Esophagus squamous epithelium (tissue), 5 donors: ENCODE results near the gene TALDO1. TPM values are rescaled to one million over a fixed set of nuclear protein-coding genes. Genes with fewer than 3 reads are reported as not detected.
A peak's percentile ranks its signal among the peaks of the same experiment; 100 is the strongest.

ENCODE experiments used
- DNase-seq: peaks from one replicate; lab custom pipeline; 2025; lab: John Stamatoyannopoulos, UW
- H3K27ac ChIP-seq, 4 donors: fragments of 200-600 bp; sonication (generic); one replicate each; pipeline ENCODE4 v1.5.1; 2016 to 2019; ENCODE audit warnings: mild to moderate bottlenecking in 1 of 4
- H3K27me3 ChIP-seq, 4 donors: fragments of 200-600 bp; sonication (generic); 1 replicate in 3 of 4; 2 replicates in 1 of 4; pipeline versions ENCODE4 v1.5.1 to v1.6.0; 2017 to 2021; ENCODE audit warnings: antibody characterized with exemption in 1 of 4
- H3K36me3 ChIP-seq, 3 donors: fragments of 200-600 bp; sonication (generic); one replicate each; pipeline ENCODE4 v1.5.1; 2016 to 2019
- H3K4me1 ChIP-seq, 3 donors: fragments of 200-600 bp; sonication (generic); one replicate each; pipeline ENCODE4 v1.5.1; 2017 to 2019
- H3K4me3 ChIP-seq, 4 donors: fragments of 200-600 bp; sonication (generic); 1 replicate in 3 of 4; 2 replicates in 1 of 4; pipeline ENCODE4 v1.5.1; 2016 to 2019; ENCODE audit warnings: mild to moderate bottlenecking in 2 of 4, moderate library complexity in 1 of 4
- H3K9me3 ChIP-seq, 3 donors: fragments of 200-600 bp; sonication (generic); one replicate each; pipeline ENCODE4 v1.5.1; 2016 to 2019
- POLR2A ChIP-seq, 4 donors: fragments of 450-650 bp; IDR thresholded peaks; one replicate each; pipeline ENCODE4 v1.6.1; 2017; ENCODE audit warnings: antibody characterized with exemption in 4 of 4, mild to moderate bottlenecking in 4 of 4, moderate library complexity in 3 of 4
- WGBS, 2 donors: methylation state at CpG; one replicate each; pipeline ENCODE4 v1.1.5; 2018; 5-methylcytosine and 5-hydroxymethylcytosine counted together
- intact Hi-C: fragments of 100-400 bp; cut with DNase I; formaldehyde crosslinking; loops from one replicate; pipeline ENCODE4 v1.15.0; 2022
- total RNA-seq, 4 donors: library from RNA; depleted of rRNA; stranded (reverse); fragments of >200 nt; gene quantifications; one replicate each; pipeline ENCODE4 v1.1.0, GENCODE V29; 2016
- TF ChIP-seq, protein P1 (sequence below), 6 experiments: fragments of 450-650 bp in 4 of 6; fragments of 200-600 bp in 2 of 6; sonication (generic) in 2 of 6; IDR thresholded peaks; one replicate each; pipeline ENCODE4 v1.5.1; 2016 to 2019; ENCODE audit warnings: antibody characterized with exemption in 6 of 6, mild to moderate bottlenecking in 4 of 6, moderate library complexity in 4 of 6
- donor health status: DM: yes; HTN: yes; CAD: no.

Gene TALDO1
- total RNA-seq, 4 donors from 2014 or later, result 311 to 629 (median 504) TPM

DNA sequence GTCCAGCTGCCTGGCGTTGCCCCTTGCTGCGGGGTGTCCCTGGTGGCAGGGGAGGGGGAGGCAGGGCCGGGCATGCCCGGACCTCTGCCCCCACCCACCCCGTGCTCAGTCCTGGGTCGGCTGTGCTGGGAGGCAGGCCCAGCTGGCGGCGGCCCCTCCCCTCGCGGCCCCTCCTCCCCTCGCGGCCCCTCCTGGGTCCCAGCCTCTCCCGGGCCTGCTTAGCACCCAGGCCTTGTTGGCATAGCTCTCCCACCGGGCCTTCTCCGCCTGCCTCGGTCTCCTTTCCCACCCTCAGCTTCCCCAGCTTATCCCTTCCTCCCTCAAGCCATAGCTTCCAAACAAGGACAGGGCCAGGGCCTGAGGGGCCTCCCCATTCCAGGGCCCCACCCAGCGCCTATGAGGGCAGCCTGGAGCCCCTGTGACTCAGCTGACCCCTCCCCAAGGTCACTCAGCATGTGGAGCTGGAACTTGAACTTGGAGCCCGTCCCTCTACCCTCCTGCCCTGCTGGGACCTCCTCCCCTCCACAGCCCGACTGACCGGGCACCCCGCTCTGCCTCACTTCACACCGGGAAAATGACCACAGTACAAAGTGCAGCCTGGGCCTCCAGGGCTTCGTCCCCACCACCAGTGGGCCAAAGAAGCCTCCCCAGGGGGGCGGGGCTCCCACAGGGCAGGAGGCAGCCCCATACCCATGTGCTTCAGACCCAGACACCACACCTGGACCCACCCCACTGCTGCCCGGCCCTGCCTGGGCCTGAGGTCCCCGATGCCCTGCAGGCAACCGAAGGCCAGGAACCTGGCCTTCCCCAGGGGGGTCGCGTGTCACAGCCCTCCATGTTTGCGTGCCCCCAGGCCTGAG lies 40.1 kb upstream of the TALDO1 start:
- Histone ChIP-seq H3K9me3 (no peaks in the 10 kb centered on the region), H3K4me1 (peaks cover 47 to 95% (median 61%) of the 10 kb centered on the region in 3 donors), H3K36me3 (peaks cover 0 to 52% (median 8%) of the 10 kb centered on the region in 3 donors), H3K27me3 (peaks cover 0 to 36% (median 0%) of the 10 kb centered on the region in 4 donors), H3K4me3 (peak overlapping the region; percentile 63 to 87 (median 76)), H3K27ac (peak overlapping the region; percentile 91 to 98 (median 94))
- intact Hi-C loops, result no loop called here
- TF ChIP-seq POLR2A (IDR thresholded peaks at IDR 0.05), result no peak
- TF ChIP-seq, protein P1, sequence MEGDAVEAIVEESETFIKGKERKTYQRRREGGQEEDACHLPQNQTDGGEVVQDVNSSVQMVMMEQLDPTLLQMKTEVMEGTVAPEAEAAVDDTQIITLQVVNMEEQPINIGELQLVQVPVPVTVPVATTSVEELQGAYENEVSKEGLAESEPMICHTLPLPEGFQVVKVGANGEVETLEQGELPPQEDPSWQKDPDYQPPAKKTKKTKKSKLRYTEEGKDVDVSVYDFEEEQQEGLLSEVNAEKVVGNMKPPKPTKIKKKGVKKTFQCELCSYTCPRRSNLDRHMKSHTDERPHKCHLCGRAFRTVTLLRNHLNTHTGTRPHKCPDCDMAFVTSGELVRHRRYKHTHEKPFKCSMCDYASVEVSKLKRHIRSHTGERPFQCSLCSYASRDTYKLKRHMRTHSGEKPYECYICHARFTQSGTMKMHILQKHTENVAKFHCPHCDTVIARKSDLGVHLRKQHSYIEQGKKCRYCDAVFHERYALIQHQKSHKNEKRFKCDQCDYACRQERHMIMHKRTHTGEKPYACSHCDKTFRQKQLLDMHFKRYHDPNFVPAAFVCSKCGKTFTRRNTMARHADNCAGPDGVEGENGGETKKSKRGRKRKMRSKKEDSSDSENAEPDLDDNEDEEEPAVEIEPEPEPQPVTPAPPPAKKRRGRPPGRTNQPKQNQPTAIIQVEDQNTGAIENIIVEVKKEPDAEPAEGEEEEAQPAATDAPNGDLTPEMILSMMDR (IDR thresholded peaks at IDR 0.05), result peak in 2 of 6 experiments; percentile 7 to 33
- no peak for DNase-seq
- WGBS, 2 donors, result 30% methylated on average over 12 of the region's 30 CpGs; no CpG with 5 or more reads in 1 of the 2 donors

DNA sequence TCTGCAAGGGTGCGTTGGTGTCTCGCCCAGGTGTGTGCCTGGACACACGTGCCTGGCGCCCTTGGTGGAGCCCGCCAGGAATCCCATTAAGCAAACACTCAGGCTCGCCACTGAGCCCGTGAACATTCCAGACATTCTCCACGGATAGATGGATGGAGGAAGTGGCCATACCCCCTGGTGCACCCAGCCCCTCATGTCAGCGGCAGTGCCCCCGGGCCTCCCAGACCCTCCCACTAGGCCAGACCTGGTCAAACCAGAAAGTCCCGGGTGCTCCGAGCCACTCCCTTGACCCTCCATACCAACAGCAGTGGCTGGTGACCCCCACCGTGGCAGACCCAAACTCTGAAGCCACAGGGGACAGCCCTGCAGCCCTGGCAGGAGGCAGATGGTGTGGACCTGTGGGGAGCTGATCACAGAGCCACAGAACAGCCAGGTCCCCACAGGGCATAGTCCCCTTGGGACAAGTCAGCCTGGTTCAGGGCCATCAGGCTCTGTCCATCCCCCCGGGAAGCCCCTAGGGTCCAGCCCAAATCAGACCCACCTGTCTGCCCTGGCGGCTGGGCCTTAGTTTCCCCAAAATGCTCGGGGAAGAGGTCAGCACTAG lies 39.3 kb upstream of the TALDO1 start:
- TF ChIP-seq, protein P1 (IDR thresholded peaks at IDR 0.05), result no peak
- no peak for TF ChIP-seq POLR2A (IDR thresholded peaks at IDR 0.05)
- Histone ChIP-seq H3K27me3 (peaks cover 0 to 36% (median 0%) of the 10 kb centered on the region in 4 donors), H3K36me3 (peaks cover 0 to 57% (median 8%) of the 10 kb centered on the region in 3 donors), H3K27ac (peak overlapping the region; percentile 91 to 98 (median 94)), H3K4me3 (peak overlapping the region; percentile 63 to 87 (median 76)), H3K4me1 (peaks cover 40 to 92% (median 55%) of the 10 kb centered on the region in 3 donors), H3K9me3 (no peaks in the 10 kb centered on the region)
- intact Hi-C loops, result no loop called here
- WGBS, 2 donors, result 52 to 70% methylated on average over 2 to 6 of the region's 16 CpGs
- DNase-seq, result no peak

DNA sequence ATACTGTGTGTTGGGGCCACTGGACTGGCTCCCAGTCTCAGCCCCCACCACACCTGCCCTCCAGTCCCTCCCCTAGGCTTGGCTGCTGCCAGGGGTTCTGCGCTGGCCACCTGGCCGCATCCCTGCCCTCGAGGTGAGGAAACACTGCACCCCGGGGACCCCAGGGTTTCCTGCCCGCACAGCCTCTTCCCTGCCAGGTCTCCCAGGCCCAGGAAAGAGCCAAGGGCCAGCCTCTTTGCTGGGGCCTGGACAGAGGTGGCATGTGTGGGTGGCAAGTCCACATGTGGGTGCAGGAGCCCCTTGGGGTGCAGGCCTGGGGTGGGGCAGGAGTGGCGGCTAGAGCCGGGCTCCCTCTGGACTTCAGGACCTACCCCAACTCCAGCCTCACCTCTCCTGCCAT lies 38.8 kb upstream of the TALDO1 start:
- H3K27me3 ChIP-seq, result peaks cover 0 to 36% (median 0%) of the 10 kb centered on the region in 4 donors
- intact Hi-C loops, result no loop called here
- no peaks in the 10 kb centered on the region for H3K9me3 ChIP-seq
- WGBS, 2 donors, result 41% methylated on average over 3 of the region's 7 CpGs; no CpG with 5 or more reads in 1 of the 2 donors
- TF ChIP-seq POLR2A (IDR thresholded peaks at IDR 0.05), result no peak
- TF ChIP-seq, protein P1 (IDR thresholded peaks at IDR 0.05), result no peak
- peaks cover 34 to 86% (median 49%) of the 10 kb centered on the region in 3 donors for H3K4me1 ChIP-seq
- peak overlapping the region; percentile 91 to 98 (median 94) for H3K27ac ChIP-seq
- H3K4me3 ChIP-seq, result peak overlapping the region; percentile 63 to 87 (median 76)
- H3K36me3 ChIP-seq, result peaks cover 0 to 58% (median 8%) of the 10 kb centered on the region in 3 donors
- DNase-seq, result no peak

DNA sequence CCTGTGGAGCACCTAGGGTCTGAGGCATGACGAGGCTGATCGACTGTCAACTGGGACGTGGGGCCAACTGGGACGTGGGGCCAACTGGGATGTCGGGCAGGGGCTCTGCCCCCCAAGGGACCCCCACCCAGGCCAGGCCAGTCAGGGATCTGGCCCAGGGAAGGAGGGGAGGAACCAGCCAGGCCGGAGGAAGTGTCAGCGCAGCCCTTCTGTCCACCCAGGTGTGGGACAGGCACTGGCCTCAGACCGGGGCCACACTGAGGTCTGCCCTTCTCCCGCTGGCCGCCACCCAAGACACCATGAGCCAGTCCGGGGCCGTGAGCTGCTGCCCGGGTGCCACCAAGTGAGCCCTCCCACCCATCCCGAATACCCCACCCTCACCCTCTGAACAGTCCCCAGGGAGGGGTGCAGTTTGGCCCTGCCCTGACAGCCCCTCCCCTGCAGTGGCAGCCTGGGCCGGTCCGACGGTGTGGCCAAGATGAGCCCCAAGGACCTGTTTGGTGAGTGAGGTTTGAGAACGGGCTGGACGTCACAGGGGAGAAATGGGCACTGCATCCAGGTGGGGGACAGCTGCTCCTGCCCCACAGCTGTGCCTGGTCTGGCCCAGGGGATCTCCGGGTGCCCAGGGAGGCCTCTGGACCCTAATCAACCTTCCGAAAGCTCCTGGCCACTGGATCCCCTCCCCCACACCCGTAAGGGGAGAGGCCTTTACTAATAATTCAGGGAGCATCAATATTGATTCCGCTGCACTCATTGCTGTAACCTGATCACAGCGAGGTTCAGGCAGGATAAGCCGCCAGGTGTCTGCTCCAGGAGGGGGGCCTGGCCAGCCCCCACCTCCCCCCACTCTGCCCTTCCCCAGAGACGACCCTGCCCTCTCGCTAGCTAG lies 37.9 kb upstream of the TALDO1 start:
- H3K27ac ChIP-seq, result peak overlapping the region; percentile 75 to 98 (median 94)
- peaks cover 0 to 36% (median 0%) of the 10 kb centered on the region in 4 donors for H3K27me3 ChIP-seq
- H3K36me3 ChIP-seq, result peaks cover 0 to 49% (median 8%) of the 10 kb centered on the region in 3 donors
- H3K4me1 ChIP-seq, result peaks cover 25 to 78% (median 45%) of the 10 kb centered on the region in 3 donors
- intact Hi-C loops, result no loop called here
- H3K9me3 ChIP-seq, result no peaks in the 10 kb centered on the region
- peak overlapping the region in 3 of 4 donors; percentile 1 to 87 (median 13) for H3K4me3 ChIP-seq
- no peak for DNase-seq
- TF ChIP-seq POLR2A (IDR thresholded peaks at IDR 0.05), result no peak
- TF ChIP-seq, protein P1 (IDR thresholded peaks at IDR 0.05), result no peak
- WGBS, 2 donors, result 78 to 83% methylated on average over 5 to 6 of the region's 27 CpGs
